Endothelial cell of umbilical vein (primary cell): ENCODE data around the gene ABHD18. TPM values are rescaled to one million over a fixed set of nuclear protein-coding genes. Genes with fewer than 3 reads are reported as not detected.
"Not testable (repeated sequence)": the region's sequence is repeated elsewhere in the genome, so short reads cannot be mapped to it uniquely, and the experiment has no call there.

Source experiments
- BruUV-seq: library from RNA; stranded (reverse); fragments of 400-500 nt; replicated peaks from 2 replicates; lab custom pipeline; 2021; lab: Mats Ljungman, UMichigan
- CTCF ChIA-PET: fragments of 300-600, 350-600 bp; sonication (Branson Sonifier 250); formaldehyde crosslinking; loops from one replicate; lab custom pipeline; 2021; ENCODE audit warnings: antibody characterized with exemption, inconsistent platforms; lab: Charles Lee
- POLR2A ChIA-PET: fragments of 300-600, 350-600 bp; sonication (Branson Sonifier 250); formaldehyde crosslinking; loops from one replicate; lab custom pipeline; 2021; ENCODE audit warnings: antibody characterized with exemption, inconsistent platforms; lab: Charles Lee
- DNase-seq: peaks from one replicate; pipeline ENCODE4 v3.0.0-alpha.2; 2011; ENCODE audit warnings: low read depth, low spot score
- FAIRE-seq: peaks from 2 replicates; lab custom pipeline; 2011; peaks lifted over from hg19 to GRCh38; lab: Jason Lieb, UNC
- H2AFZ ChIP-seq: 2 replicates; pipeline ENCODE4 v1.6.0; 2012; ENCODE audit warnings: low read depth, low read length, control low read depth, inconsistent platforms
- H3K27ac ChIP-seq: 2 replicates; pipeline ENCODE4 v1.5.1; 2011; ENCODE audit warnings: low read depth, mild to moderate bottlenecking, control low read depth, low read length, moderate library complexity; ENCODE audit not compliant: insufficient read depth
- H3K27me3 ChIP-seq, 2 experiments: 2 replicates each; pipeline versions ENCODE4 v1.6.0 to v1.6.1; 2011; ENCODE audit warnings: low read length in 2 of 2, mixed read lengths in 1 of 2; ENCODE audit not compliant: control insufficient read depth in 2 of 2, insufficient read depth in 2 of 2
- H3K36me3 ChIP-seq, 2 experiments: 2 replicates in 1 of 2; 3 replicates in 1 of 2; pipeline ENCODE4 v1.5.1; 2011; ENCODE audit warnings: low read length in 2 of 2, mild to moderate bottlenecking in 1 of 2, moderate library complexity in 1 of 2; ENCODE audit not compliant: control insufficient read depth in 2 of 2, insufficient read depth in 2 of 2; ENCODE audit errors: extremely low read depth in 1 of 2
- H3K4me1 ChIP-seq: 3 replicates; pipeline ENCODE4 v1.5.1; 2011; ENCODE audit warnings: mild to moderate bottlenecking, low read length; ENCODE audit not compliant: control insufficient read depth, insufficient read depth; ENCODE audit errors: extremely low read depth
- H3K4me2 ChIP-seq: 2 replicates; pipeline ENCODE4 v1.6.1; 2011; ENCODE audit warnings: low read length, control low read depth, mixed read lengths; ENCODE audit not compliant: insufficient read depth
- H3K4me3 ChIP-seq, 3 experiments: fragments of 200-600 bp in 1 of 3; sonication (generic), shearing (Covaris generic) in 1 of 3; replicated peaks in 1 of 3; 2 replicates each; pipeline ENCODE4 v1.5.1; 2011 to 2016; ENCODE audit warnings: control low read depth in 3 of 3, low read length in 3 of 3, mild to moderate bottlenecking in 2 of 3, inconsistent platforms in 1 of 3, low read depth in 1 of 3, moderate library complexity in 1 of 3; ENCODE audit not compliant: insufficient read depth in 1 of 3
- H3K79me2 ChIP-seq: 2 replicates; pipeline ENCODE4 v1.6.0; 2012; ENCODE audit warnings: low read length, inconsistent platforms; ENCODE audit not compliant: control insufficient read depth, insufficient read depth
- H3K9ac ChIP-seq: replicated peaks from 2 replicates; pipeline ENCODE3; 2011; ENCODE audit warnings: low read length, control low read depth; ENCODE audit not compliant: insufficient read depth; ENCODE audit errors: extremely low read depth
- H3K9me1 ChIP-seq: replicated peaks from 3 replicates; pipeline ENCODE4 v1.6.0; 2011; ENCODE audit warnings: mild to moderate bottlenecking, low read length; ENCODE audit not compliant: control insufficient read depth, insufficient read depth; ENCODE audit errors: extremely low read depth
- H3K9me3 ChIP-seq: replicated peaks from 2 replicates; pipeline ENCODE4 v1.5.1; 2012; ENCODE audit warnings: low read length, inconsistent platforms; ENCODE audit not compliant: control insufficient read depth, insufficient read depth
- H4K20me1 ChIP-seq: replicated peaks from 2 replicates; pipeline ENCODE3; 2011; ENCODE audit warnings: mild to moderate bottlenecking, low read length; ENCODE audit not compliant: control insufficient read depth, insufficient read depth; ENCODE audit errors: extremely low read depth
- dilution Hi-C: fragments of 300-500 bp; cut with MboI; formaldehyde crosslinking; loops from one replicate; pipeline ENCODE4 v1.15.0; 2019; ENCODE audit warnings: low sequenced_read_pairs; ENCODE audit not compliant: extremely low pct_ligation_motif_present
- intact Hi-C: fragments of 100-400 bp; cut with micrococcal nuclease; formaldehyde crosslinking; loops from one replicate; pipeline ENCODE4 v1.10.0; 2022
- polyA plus RNA-seq, 4 experiments: library from polyadenylated mRNA; depleted of rRNA in 3 of 4; stranded (reverse) in 3 of 4; unstranded in 1 of 4; fragments of >200 nt; gene quantifications; 2 replicates each; pipeline versions ENCODE4 v1.2.1 to v1.2.3, GENCODE V29; 2011 to 2012; ENCODE audit warnings: missing spikeins in 1 of 4
- total RNA-seq: library from RNA; stranded (reverse); gene quantifications from 2 replicates; pipeline ENCODE4 v1.2.3, GENCODE V29; 2021
- TF ChIP-seq, protein P1 (sequence below), 2 donors: IDR thresholded peaks; 1 replicate in 1 of 2; 2 replicates in 1 of 2; pipeline ENCODE4 v1.5.1; 2011; ENCODE audit warnings: low read length in 2 of 2, mild to moderate bottlenecking in 2 of 2, moderate library complexity in 2 of 2, control low read depth in 1 of 2, inconsistent platforms in 1 of 2, low read depth in 1 of 2; ENCODE audit not compliant: insufficient read depth in 1 of 2; ENCODE audit errors: extremely low read depth in 1 of 2

ABHD18 gene
- total and polyA plus RNA-seq, 2 donors (not counting 3 experiments of a cell fraction or from before 2014, with no cell fraction given), result 2.4 to 9.1 TPM

DNA sequence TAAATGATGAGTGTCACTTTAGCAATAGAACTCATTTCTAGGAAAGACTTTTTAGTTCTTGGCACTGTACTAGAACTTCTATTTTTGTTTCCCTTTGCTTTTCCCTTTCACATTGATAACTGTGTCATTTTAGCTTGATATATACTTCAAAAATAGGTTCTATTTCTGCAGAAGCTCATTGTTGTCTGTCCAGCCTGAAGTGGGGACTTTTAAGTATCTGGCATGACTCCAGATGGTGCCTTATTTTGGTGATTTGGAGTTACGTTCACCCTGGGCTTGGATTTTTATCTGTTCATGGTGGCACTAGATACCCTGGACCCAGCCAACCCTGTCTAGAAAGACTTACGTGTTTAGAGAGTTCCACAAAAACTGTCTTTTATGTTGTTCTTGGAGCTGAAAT is 3.4 kb downstream of the ABHD18 start:
- CTCF ChIA-PET, result no interaction called here

DNA sequence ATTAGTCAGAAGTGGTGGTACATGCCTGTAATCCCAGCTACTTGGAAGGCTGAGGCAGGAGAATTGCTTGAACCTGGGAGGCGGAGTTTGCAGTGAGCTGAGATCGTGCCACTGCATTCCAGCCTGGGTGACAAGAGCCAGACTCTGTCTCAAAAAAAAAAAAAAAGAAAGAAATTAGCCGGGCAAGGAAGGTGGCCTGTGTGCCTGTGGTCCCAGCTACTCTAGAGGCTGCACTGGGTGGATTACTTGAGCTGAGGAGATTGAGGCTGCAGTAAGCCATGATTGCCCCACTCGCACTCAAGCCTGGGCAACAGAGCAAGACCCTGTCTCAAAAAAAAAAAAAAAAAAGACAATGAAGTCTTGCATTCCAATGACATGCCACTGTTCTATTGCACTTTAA is 5.7 kb downstream of the ABHD18 start:
- H3K4me1 ChIP-seq, H3K9me3 ChIP-seq, H3K27ac ChIP-seq, H3K27me3 ChIP-seq, DNase-seq, dilution Hi-C loops, H3K9me1 ChIP-seq, H3K4me2 ChIP-seq, H3K4me3 ChIP-seq, FAIRE-seq, H3K36me3 ChIP-seq, intact Hi-C loops, H4K20me1 ChIP-seq, H2AFZ ChIP-seq, H3K9ac ChIP-seq, BruUV-seq, CTCF ChIA-PET: not testable (repeated sequence)
- POLR2A ChIA-PET, result interaction anchor here (0.7 kb wide), 1 partner anchor 433 kb away, joined by 7 read pairs; no protein-coding TSS in a partner anchor
- peaks cover 22% of the 10 kb centered on the region for H3K79me2 ChIP-seq

More for the DNA sequence above, 3.4 kb downstream of the ABHD18 start:
- no peaks in the 10 kb centered on the region for H4K20me1 ChIP-seq
- no peak overlapping the region for H3K27ac ChIP-seq
- dilution Hi-C loops, result no loop called here
- no peak overlapping the region for H3K9ac ChIP-seq
- no peaks in the 10 kb centered on the region for H3K9me1 ChIP-seq
- no peak for FAIRE-seq
- no TSS peak for BruUV-seq
- peaks cover 26% of the 10 kb centered on the region for H3K79me2 ChIP-seq
- H3K4me2 ChIP-seq, result no peak overlapping the region
- no peak overlapping the region for H2AFZ ChIP-seq
- intact Hi-C loops, result loop anchor here (10.0 kb wide), 1 partner anchor 256 kb away; no protein-coding TSS in a partner anchor
- no peak overlapping the region for H3K4me3 ChIP-seq
- POLR2A ChIA-PET, result no interaction called here
- TF ChIP-seq, protein P1, sequence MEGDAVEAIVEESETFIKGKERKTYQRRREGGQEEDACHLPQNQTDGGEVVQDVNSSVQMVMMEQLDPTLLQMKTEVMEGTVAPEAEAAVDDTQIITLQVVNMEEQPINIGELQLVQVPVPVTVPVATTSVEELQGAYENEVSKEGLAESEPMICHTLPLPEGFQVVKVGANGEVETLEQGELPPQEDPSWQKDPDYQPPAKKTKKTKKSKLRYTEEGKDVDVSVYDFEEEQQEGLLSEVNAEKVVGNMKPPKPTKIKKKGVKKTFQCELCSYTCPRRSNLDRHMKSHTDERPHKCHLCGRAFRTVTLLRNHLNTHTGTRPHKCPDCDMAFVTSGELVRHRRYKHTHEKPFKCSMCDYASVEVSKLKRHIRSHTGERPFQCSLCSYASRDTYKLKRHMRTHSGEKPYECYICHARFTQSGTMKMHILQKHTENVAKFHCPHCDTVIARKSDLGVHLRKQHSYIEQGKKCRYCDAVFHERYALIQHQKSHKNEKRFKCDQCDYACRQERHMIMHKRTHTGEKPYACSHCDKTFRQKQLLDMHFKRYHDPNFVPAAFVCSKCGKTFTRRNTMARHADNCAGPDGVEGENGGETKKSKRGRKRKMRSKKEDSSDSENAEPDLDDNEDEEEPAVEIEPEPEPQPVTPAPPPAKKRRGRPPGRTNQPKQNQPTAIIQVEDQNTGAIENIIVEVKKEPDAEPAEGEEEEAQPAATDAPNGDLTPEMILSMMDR (IDR thresholded peaks at IDR 0.05; ENCODE audit: extremely low read depth in 1 of 2, insufficient read depth in 1 of 2, low read depth in 1 of 2, low read length in 2 of 2), result no peak
- peaks cover 8% of the 10 kb centered on the region for H3K4me1 ChIP-seq
- H3K36me3 ChIP-seq, result no peaks in the 10 kb centered on the region
- DNase-seq, result no peak
- H3K27me3 ChIP-seq, result no peaks in the 10 kb centered on the region
- no peaks in the 10 kb centered on the region for H3K9me3 ChIP-seq
